Measurements from ENCODE around the gene TASP1.

DNA sequence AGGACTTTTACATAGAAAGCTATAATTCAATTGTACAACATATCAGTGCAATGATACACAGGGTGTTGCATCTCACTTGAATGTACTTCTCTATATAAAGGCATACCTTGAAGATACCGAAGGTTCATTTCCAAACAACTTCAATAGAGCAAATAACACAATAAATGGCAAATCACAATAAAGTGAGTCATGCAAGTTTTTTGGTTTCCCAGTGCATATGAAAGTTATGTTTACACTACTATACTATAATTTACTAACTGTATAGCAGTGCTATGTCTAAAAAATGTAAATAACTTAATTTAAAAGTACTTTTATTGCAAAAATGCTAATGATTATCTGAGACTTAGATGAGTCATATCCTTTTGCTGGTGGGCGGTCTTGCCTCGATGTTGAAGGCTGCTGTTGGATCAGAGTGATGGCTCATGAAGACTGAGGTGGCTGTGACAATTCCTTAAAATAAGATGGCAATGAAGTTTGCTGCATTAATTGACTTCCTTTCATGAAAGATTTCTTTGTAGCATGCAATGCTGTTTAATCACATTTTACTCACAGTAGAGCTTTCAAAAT is 188.8 kb downstream of the TASP1 start:
- TF ChIP-seq CTCF (IDR thresholded peaks at IDR 0.05 in 8 of 11, conservative IDR thresholded peaks at IDR 0.05 in 3 of 11) (no peak), POLR2AphosphoS5 (IDR thresholded peaks at IDR 0.05) (no peak), POLR2A (IDR thresholded peaks at IDR 0.05) (no peak)

Measured in spleen (tissue), 7 donors.